GM12864 (cell line): ENCODE results near the gene SYTL1.

ENCODE experiments used
- DNase-seq: peaks from one replicate; pipeline ENCODE4 v3.0.0-alpha.2; 2011; ENCODE audit warnings: low read depth
- H3K4me3 ChIP-seq: 2 replicates; pipeline ENCODE4 v1.5.1; 2011; ENCODE audit warnings: mild to moderate bottlenecking, low read depth, low read length, control low read depth
- CTCF ChIP-seq: IDR thresholded peaks from 2 replicates; pipeline ENCODE4 v1.5.1; 2011; ENCODE audit warnings: low read depth, mild to moderate bottlenecking, moderate library complexity, low read length, control low read depth, inconsistent platforms; ENCODE audit errors: missing control alignments

The SYTL1 gene

GRCh38 chr1:27306071-27306470 is 35.8 kb upstream of the SYTL1 start:
- TF ChIP-seq CTCF = no peak
- H3K4me3 ChIP-seq = no peak overlapping the region
- no peak for DNase-seq

GRCh38 chr1:27306892-27307761 is 34.7 kb upstream of the SYTL1 start:
- peak; percentile 30 for TF ChIP-seq CTCF
- no peak for DNase-seq
- no peak overlapping the region for H3K4me3 ChIP-seq

- DNase-seq = no peak
- no peak for TF ChIP-seq CTCF
- no peak overlapping the region for H3K4me3 ChIP-seq
Measured at GRCh38 chr1:27307874-27308598, 33.8 kb upstream of the SYTL1 start.

GRCh38 chr1:27314169-27314568 is 27.7 kb upstream of the SYTL1 start:
- H3K4me3 ChIP-seq = no peak overlapping the region
- TF ChIP-seq CTCF = no peak
- no peak for DNase-seq

GRCh38 chr1:27314737-27315136 is 27.1 kb upstream of the SYTL1 start:
- TF ChIP-seq CTCF = no peak
- DNase-seq = no peak
- no peak overlapping the region for H3K4me3 ChIP-seq

GRCh38 chr1:27316860-27317259 is 25.0 kb upstream of the SYTL1 start:
- H3K4me3 ChIP-seq = no peak overlapping the region
- no peak for DNase-seq
- TF ChIP-seq CTCF = no peak
